Ovary (tissue), 9 donors: Measurements from ENCODE around the gene CHN2. TPM values are rescaled to one million over a fixed set of nuclear protein-coding genes. Genes with fewer than 3 reads are reported as not detected.

Experiments
- DNase-seq, 5 donors: peaks; one replicate each; pipeline ENCODE4 v3.0.0-alpha.2; 2019 to 2020
- H3K27ac ChIP-seq, 2 donors: fragments of 200-600 bp; one replicate each; pipeline versions ENCODE4 v1.5.1 to v1.8.0; 2019 to 2022
- H3K27me3 ChIP-seq: fragments of 200-600 bp; one replicate; pipeline ENCODE4 v1.8.0; 2022
- H3K36me3 ChIP-seq: fragments of 200-600 bp; sonication (generic); one replicate; pipeline ENCODE4 v1.5.1; 2019
- H3K4me1 ChIP-seq: one replicate; pipeline ENCODE4 v1.8.1; 2013; ENCODE audit warnings: mild to moderate bottlenecking, moderate library complexity; ENCODE audit not compliant: insufficient read depth
- H3K4me3 ChIP-seq: fragments of 200-600 bp; sonication (generic); one replicate; pipeline ENCODE4 v1.5.1; 2017
- H3K9me3 ChIP-seq, 2 donors: fragments of 200-600 bp in 1 of 2; sonication (generic) in 1 of 2; one replicate each; pipeline versions ENCODE4 v1.5.1 to v1.8.1; 2013 to 2019; ENCODE audit warnings: mild to moderate bottlenecking in 1 of 2, moderate library complexity in 1 of 2
- CTCF ChIP-seq, 3 donors: fragments of 450-650 bp in 2 of 3; fragments of 200-600 bp in 1 of 3; IDR thresholded peaks; one replicate each; pipeline versions ENCODE4 v1.5.1 to v1.8.0; 2016 to 2022; ENCODE audit warnings: antibody characterized with exemption in 3 of 3, mild to moderate bottlenecking in 1 of 3
- EP300 ChIP-seq: sonication (generic); formaldehyde crosslinking; IDR thresholded peaks from one replicate; pipeline ENCODE4 v1.6.1; 2017; ENCODE audit warnings: antibody characterized with exemption
- POLR2A ChIP-seq: fragments of 450-650 bp; IDR thresholded peaks from one replicate; pipeline ENCODE4 v1.6.1; 2017; ENCODE audit warnings: antibody characterized with exemption, mild to moderate bottlenecking, moderate library complexity
- WGBS, 3 donors: extraction: QIAGEN DNeasy Blood & Tissue Kit in 1 of 3; methylation state at CpG; one replicate each; pipeline versions ENCODE4 v1.1.5 to v1.1.7; 2013 to 2017; 5-methylcytosine and 5-hydroxymethylcytosine counted together
- intact Hi-C, 4 donors: fragments of 100-400 bp; cut with DNase I; formaldehyde crosslinking; loops; one replicate each; pipeline versions ENCODE4 v1.11.0 to v1.15.1; 2022 to 2023
- polyA plus RNA-seq, 2 donors: library from polyadenylated mRNA; stranded (reverse); fragments of 200-250 nt in 1 of 2; fragments of 350-450 nt in 1 of 2; fragmentation: Illumina TruSeq in 1 of 2; extraction: RNeasy Lipid Tissue Mini Kit (QIAGEN cat#74804) in 1 of 2; gene quantifications; one replicate each; pipeline ENCODE4 v1.2.3, GENCODE V29; 2013 to 2014
- total RNA-seq, 7 donors: library from RNA; depleted of rRNA in 2 of 7; stranded (reverse); fragments of >200 nt in 2 of 7; fragmentation: NEBNext Ultra II Directional in 3 of 7; extraction: Animal tissue kit (Norgen Biotek cat#: 25700) in 3 of 7; gene quantifications; one replicate each; pipeline versions ENCODE4 v1.1.0 to v1.2.4, GENCODE V29; 2016 to 2023
- donor health status: DM: no; HTN: no; CAD: no; lungs with moderate emphysema.
- donor health status: DM: no; HTN: no; CAD: no.
- donor health status: Bipolar disorder and iron deficiency.
- donor health status: DM: yes; HTN: yes; CAD: no.
- donor health status: DM: no; HTN: no; CAD: no.
- donor health status: DM: yes; HTN: yes; CAD: no.

CHN2 gene
- total and polyA plus RNA-seq, 9 donors: 17.9 to 32.6 (median 22.3) TPM

- TF ChIP-seq EP300 (no peak), POLR2A (no peak), CTCF (IDR thresholded peaks at IDR 0.05) (no peak)
- no peak overlapping the region for H3K4me3 ChIP-seq
- peaks cover 2% of the 10 kb centered on the region for H3K4me1 ChIP-seq
- H3K9me3 ChIP-seq: no peaks in the 10 kb centered on the region
- H3K27me3 ChIP-seq: no peaks in the 10 kb centered on the region
- no peaks in the 10 kb centered on the region for H3K36me3 ChIP-seq
- DNase-seq: no peak
- no peak overlapping the region for H3K27ac ChIP-seq
- 25 to 46% (median 35%) methylated on average over 4 of the region's 4 CpGs for WGBS, 3 donors
- intact Hi-C loops: no loop called here
These were observed 143.1 kb downstream of the CHN2 start for GRCh38 chr7:29337546-29338116.

- WGBS, 3 donors: 92 to 95% (median 93%) methylated on average over 8 of the region's 8 CpGs
- no peak overlapping the region for H3K4me3 ChIP-seq
- no peaks in the 10 kb centered on the region for H3K9me3 ChIP-seq
- DNase-seq: no peak
- no peaks in the 10 kb centered on the region for H3K27me3 ChIP-seq
- no peaks in the 10 kb centered on the region for H3K36me3 ChIP-seq
- peaks cover 2% of the 10 kb centered on the region for H3K4me1 ChIP-seq
- no peak for TF ChIP-seq CTCF (IDR thresholded peaks at IDR 0.05)
- TF ChIP-seq POLR2A: no peak
- no peak for TF ChIP-seq EP300
- no peak overlapping the region for H3K27ac ChIP-seq
- intact Hi-C loops: loop anchor here in 1 of 4 donors (10.0 kb wide), 1 partner anchor 146 kb away; the partner anchor contains the start of gene CHN2
These were observed 146.1 kb downstream of the CHN2 start for GRCh38 chr7:29340696-29341095.

- TF ChIP-seq CTCF (IDR thresholded peaks at IDR 0.05) (no peak), EP300 (no peak), POLR2A (no peak)
- intact Hi-C loops: loop anchor here in 1 of 4 donors (10.0 kb wide), 1 partner anchor 146 kb away; the partner anchor contains the start of gene CHN2
- DNase-seq: no peak
- Histone ChIP-seq H3K27ac (no peak overlapping the region), H3K9me3 (no peaks in the 10 kb centered on the region), H3K4me1 (peaks cover 2% of the 10 kb centered on the region), H3K27me3 (no peaks in the 10 kb centered on the region), H3K4me3 (no peak overlapping the region), H3K36me3 (no peaks in the 10 kb centered on the region)
- 82 to 97% (median 93%) methylated on average over 7 of the region's 7 CpGs for WGBS, 3 donors
These were observed 146.6 kb downstream of the CHN2 start for GRCh38 chr7:29341156-29341555.

GRCh38 chr7:29342761-29343160 is 148.2 kb downstream of the CHN2 start:
- WGBS, 3 donors: 70 to 74% (median 72%) methylated on average over 3 of the region's 3 CpGs
- Histone ChIP-seq H3K4me1 (no peaks in the 10 kb centered on the region), H3K27ac (no peak overlapping the region), H3K36me3 (no peaks in the 10 kb centered on the region), H3K4me3 (no peak overlapping the region), H3K27me3 (no peaks in the 10 kb centered on the region), H3K9me3 (no peaks in the 10 kb centered on the region)
- DNase-seq: no peak
- TF ChIP-seq POLR2A (no peak), CTCF (IDR thresholded peaks at IDR 0.05) (no peak), EP300 (no peak)
- intact Hi-C loops: loop anchor here in 1 of 4 donors (10.0 kb wide), 1 partner anchor 148 kb away; the partner anchor contains the start of gene CHN2
